ENCODE results near the gene NBDY.

NBDY gene

DNA sequence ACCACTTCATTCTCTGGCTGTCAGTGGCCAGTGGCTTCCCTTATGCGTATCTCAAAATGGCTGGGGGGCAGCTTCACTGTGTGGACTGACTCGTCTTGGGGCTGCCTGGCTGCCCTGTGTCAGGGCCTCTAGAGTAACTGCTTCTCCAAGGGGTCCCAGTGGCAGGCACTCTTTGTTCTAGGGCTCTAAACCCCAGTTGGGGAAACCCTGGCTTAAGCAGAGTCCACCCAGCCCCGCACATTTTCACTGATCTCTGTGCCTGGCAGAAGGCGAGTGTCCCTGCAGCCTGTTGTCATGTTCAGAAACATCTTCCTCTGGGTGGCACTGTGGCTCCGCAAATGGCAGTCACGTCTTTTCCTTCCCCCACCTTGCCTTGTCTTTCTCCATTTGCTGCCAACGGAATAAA lies 59.7 kb downstream of the NBDY start:
- H3K4me3 ChIP-seq (ENCODE audit: low read depth, low read length): no peak overlapping the region
- no peaks in the 10 kb centered on the region for H3K27me3 ChIP-seq (ENCODE audit: insufficient read depth, low read length)
- peaks cover 6% of the 10 kb centered on the region for H3K4me1 ChIP-seq (ENCODE audit: control insufficient read depth, insufficient read depth, low read length, unreplicated experiment)
- no peak overlapping the region for H2AFZ ChIP-seq (ENCODE audit: low read length, unreplicated experiment)
- no peaks in the 10 kb centered on the region for H3K36me3 ChIP-seq (ENCODE audit: insufficient read depth, low read length)
- no peaks in the 10 kb centered on the region for H3K79me2 ChIP-seq (ENCODE audit: control insufficient read depth, insufficient read depth, low read length, unreplicated experiment)
- H3K27ac ChIP-seq (ENCODE audit: low read depth, low read length): no peak overlapping the region

DNA sequence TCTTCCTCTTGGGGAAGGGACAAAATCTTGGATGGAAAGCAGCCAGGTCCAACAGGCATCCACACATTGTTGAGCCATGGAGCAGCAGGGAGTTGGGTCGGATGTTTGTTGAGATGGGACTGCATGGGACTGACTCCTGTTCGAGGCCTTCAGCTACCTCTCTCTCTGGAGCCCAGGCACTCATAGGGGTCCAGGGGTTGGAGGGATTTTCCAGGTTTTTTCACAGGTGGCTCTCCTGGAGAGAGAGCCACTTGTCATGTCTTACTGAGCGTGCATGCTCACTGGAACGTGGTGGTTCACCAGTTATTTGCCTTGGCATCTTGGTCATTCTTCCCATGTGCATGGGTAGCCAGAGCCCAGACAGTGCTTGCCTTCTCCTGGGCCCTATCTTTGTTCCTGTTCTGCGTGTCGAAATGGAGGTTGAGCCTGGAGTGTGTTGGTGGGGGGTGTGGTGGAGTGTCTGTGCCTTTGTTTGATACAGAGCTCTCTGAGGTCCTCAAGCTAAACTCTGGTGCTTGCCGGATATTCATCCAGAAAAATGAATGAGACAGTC lies 60.6 kb downstream of the NBDY start:
- no peak overlapping the region for H3K27ac ChIP-seq (ENCODE audit: low read depth, low read length)
- no peaks in the 10 kb centered on the region for H3K27me3 ChIP-seq (ENCODE audit: insufficient read depth, low read length)
- peaks cover 8% of the 10 kb centered on the region for H3K4me1 ChIP-seq (ENCODE audit: control insufficient read depth, insufficient read depth, low read length, unreplicated experiment)
- no peaks in the 10 kb centered on the region for H3K79me2 ChIP-seq (ENCODE audit: control insufficient read depth, insufficient read depth, low read length, unreplicated experiment)
- no peaks in the 10 kb centered on the region for H3K36me3 ChIP-seq (ENCODE audit: insufficient read depth, low read length)
- no peak overlapping the region for H2AFZ ChIP-seq (ENCODE audit: low read length, unreplicated experiment)
- no peak overlapping the region for H3K4me3 ChIP-seq (ENCODE audit: low read depth, low read length)

- Histone ChIP-seq H3K79me2 (ENCODE audit: control insufficient read depth, insufficient read depth, low read length, unreplicated experiment) (no peaks in the 10 kb centered on the region), H3K4me1 (ENCODE audit: control insufficient read depth, insufficient read depth, low read length, unreplicated experiment) (peaks cover 8% of the 10 kb centered on the region), H3K27me3 (ENCODE audit: insufficient read depth, low read length) (no peaks in the 10 kb centered on the region), H2AFZ (ENCODE audit: low read length, unreplicated experiment) (no peak overlapping the region), H3K27ac (ENCODE audit: low read depth, low read length) (no peak overlapping the region), H3K36me3 (ENCODE audit: insufficient read depth, low read length) (no peaks in the 10 kb centered on the region), H3K4me3 (ENCODE audit: low read depth, low read length) (no peak overlapping the region)
These were observed 61.7 kb downstream of the NBDY start for GRCh38 chrX:56790778-56791177.

DNA sequence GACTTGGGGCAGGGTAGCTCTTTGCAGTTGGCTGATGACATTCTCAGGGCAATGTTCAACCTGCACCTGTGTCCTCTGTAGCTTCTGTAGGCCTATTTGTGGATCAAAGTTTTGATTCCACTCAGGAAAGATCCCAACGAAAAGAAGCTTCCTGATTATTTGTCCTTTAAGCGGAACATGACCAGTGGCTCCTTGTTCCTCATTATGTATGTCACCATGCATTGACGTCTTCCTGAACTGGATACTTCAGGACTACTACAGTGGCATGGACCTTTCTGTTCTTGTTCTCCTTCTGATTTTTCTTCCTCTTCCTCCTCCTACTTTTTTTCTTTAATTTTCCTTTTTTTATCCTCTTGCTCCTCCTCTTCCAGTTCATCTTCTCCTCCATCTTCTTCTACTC lies 62.4 kb downstream of the NBDY start:
- H3K27ac ChIP-seq (ENCODE audit: low read depth, low read length): no peak overlapping the region
- no peaks in the 10 kb centered on the region for H3K79me2 ChIP-seq (ENCODE audit: control insufficient read depth, insufficient read depth, low read length, unreplicated experiment)
- H3K4me3 ChIP-seq (ENCODE audit: low read depth, low read length): no peak overlapping the region
- H3K36me3 ChIP-seq (ENCODE audit: insufficient read depth, low read length): no peaks in the 10 kb centered on the region
- H2AFZ ChIP-seq (ENCODE audit: low read length, unreplicated experiment): no peak overlapping the region
- peaks cover 8% of the 10 kb centered on the region for H3K4me1 ChIP-seq (ENCODE audit: control insufficient read depth, insufficient read depth, low read length, unreplicated experiment)
- H3K27me3 ChIP-seq (ENCODE audit: insufficient read depth, low read length): no peaks in the 10 kb centered on the region

DNA sequence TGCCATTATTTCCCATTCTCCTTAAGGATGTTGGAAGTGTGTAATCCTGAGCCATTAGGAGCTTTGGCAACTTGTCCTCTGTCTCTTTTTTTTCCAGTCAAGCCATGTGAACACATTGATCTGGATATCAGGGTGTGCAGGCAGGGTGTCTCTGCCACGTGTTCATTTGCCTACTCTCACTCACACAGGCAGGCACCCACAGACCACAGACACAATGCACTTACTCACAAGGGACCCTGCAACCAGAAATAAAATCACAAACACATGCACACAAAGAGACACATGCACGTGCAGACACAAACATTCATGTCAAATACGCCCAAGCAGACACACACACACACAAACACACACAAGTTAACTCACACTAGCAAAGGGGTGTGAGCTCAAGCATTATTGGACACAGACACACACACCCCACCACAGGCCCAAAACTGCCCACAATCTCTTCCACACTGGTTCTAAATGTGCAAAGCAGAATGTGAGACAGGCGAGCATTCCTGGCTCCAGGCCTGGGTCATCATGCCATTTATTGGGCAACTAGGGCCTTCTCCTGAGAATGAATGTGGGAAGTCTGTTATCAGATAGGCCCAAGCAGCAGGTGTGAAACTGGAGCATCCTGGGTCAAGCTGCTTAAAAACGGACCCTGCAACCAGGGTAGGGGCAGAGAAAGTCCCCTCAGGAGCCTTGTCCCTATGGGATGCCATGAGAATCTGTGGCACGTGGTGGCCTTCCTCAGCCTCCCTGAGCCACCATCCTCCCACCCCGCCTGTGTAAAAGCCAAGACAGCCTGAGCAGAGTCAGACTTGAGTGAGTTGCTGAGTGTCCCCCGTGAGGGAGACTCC lies 63.4 kb downstream of the NBDY start:
- Histone ChIP-seq H3K27me3 (ENCODE audit: insufficient read depth, low read length) (no peaks in the 10 kb centered on the region), H3K79me2 (ENCODE audit: control insufficient read depth, insufficient read depth, low read length, unreplicated experiment) (no peaks in the 10 kb centered on the region), H3K27ac (ENCODE audit: low read depth, low read length) (no peak overlapping the region), H3K4me3 (ENCODE audit: low read depth, low read length) (no peak overlapping the region), H3K4me1 (ENCODE audit: control insufficient read depth, insufficient read depth, low read length, unreplicated experiment) (peaks cover 8% of the 10 kb centered on the region), H2AFZ (ENCODE audit: low read length, unreplicated experiment) (no peak overlapping the region), H3K36me3 (ENCODE audit: insufficient read depth, low read length) (no peaks in the 10 kb centered on the region)

GRCh38 chrX:56793112-56793430 lies 64.0 kb downstream of the NBDY start:
- H3K36me3 ChIP-seq (ENCODE audit: insufficient read depth, low read length): no peaks in the 10 kb centered on the region
- no peak overlapping the region for H2AFZ ChIP-seq (ENCODE audit: low read length, unreplicated experiment)
- peaks cover 8% of the 10 kb centered on the region for H3K4me1 ChIP-seq (ENCODE audit: control insufficient read depth, insufficient read depth, low read length, unreplicated experiment)
- no peak overlapping the region for H3K27ac ChIP-seq (ENCODE audit: low read depth, low read length)
- H3K27me3 ChIP-seq (ENCODE audit: insufficient read depth, low read length): no peaks in the 10 kb centered on the region
- no peaks in the 10 kb centered on the region for H3K79me2 ChIP-seq (ENCODE audit: control insufficient read depth, insufficient read depth, low read length, unreplicated experiment)
- no peak overlapping the region for H3K4me3 ChIP-seq (ENCODE audit: low read depth, low read length)

DNA sequence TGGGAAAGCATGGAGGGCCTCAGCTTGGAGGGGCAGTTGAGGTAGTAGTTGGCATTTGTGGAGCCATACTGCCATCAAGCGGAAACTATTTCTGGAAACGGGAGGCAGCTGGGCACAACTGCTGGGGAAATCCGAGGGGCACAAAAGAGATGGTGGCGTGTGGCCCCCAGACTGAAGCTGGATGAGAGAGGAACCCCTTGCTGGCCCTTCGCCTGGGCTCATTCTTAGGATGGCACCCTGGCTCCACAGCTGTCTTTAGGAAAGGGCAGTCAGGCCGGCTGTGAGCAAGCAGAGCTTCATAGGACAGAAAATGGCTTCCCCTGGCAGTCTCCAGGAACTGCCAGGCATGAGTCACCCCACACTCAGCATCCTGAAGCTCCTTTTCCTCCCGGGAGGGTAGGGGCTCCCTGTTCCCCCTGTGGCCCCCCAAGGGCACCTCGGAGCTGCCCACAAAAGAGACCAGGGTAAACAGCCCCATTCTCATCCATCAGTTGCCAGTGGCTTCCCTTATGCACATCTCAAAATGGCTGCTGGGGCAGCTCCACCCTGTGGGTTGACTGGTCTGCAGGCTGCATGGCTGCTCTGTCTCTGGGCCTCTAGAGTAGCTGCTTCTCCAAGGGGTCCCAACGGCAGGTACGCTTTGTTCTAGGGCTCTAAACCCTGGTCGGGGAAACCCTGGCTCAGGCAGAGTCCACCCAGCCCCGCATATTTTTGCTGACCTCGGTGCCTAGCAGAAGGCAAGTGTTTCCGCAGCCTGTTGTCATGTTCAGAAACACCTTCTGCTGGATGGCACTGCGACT lies 64.7 kb downstream of the NBDY start:
- Histone ChIP-seq H3K27me3 (ENCODE audit: insufficient read depth, low read length) (no peaks in the 10 kb centered on the region), H2AFZ (ENCODE audit: low read length, unreplicated experiment) (no peak overlapping the region), H3K4me3 (ENCODE audit: low read depth, low read length) (no peak overlapping the region), H3K36me3 (ENCODE audit: insufficient read depth, low read length) (no peaks in the 10 kb centered on the region), H3K27ac (ENCODE audit: low read depth, low read length) (no peak overlapping the region), H3K4me1 (ENCODE audit: control insufficient read depth, insufficient read depth, low read length, unreplicated experiment) (peaks cover 10% of the 10 kb centered on the region), H3K79me2 (ENCODE audit: control insufficient read depth, insufficient read depth, low read length, unreplicated experiment) (peaks cover 3% of the 10 kb centered on the region)

- H3K4me1 ChIP-seq (ENCODE audit: control insufficient read depth, insufficient read depth, low read length, unreplicated experiment): peaks cover 10% of the 10 kb centered on the region
- no peak overlapping the region for H3K4me3 ChIP-seq (ENCODE audit: low read depth, low read length)
- no peak overlapping the region for H2AFZ ChIP-seq (ENCODE audit: low read length, unreplicated experiment)
- H3K79me2 ChIP-seq (ENCODE audit: control insufficient read depth, insufficient read depth, low read length, unreplicated experiment): peaks cover 3% of the 10 kb centered on the region
- no peak overlapping the region for H3K27ac ChIP-seq (ENCODE audit: low read depth, low read length)
- no peaks in the 10 kb centered on the region for H3K36me3 ChIP-seq (ENCODE audit: insufficient read depth, low read length)
- no peaks in the 10 kb centered on the region for H3K27me3 ChIP-seq (ENCODE audit: insufficient read depth, low read length)
These were observed 65.6 kb downstream of the NBDY start for GRCh38 chrX:56794404-56795230.

GRCh38 chrX:56795309-56795868 lies 66.3 kb downstream of the NBDY start:
- no peaks in the 10 kb centered on the region for H3K36me3 ChIP-seq (ENCODE audit: insufficient read depth, low read length)
- peaks cover 10% of the 10 kb centered on the region for H3K4me1 ChIP-seq (ENCODE audit: control insufficient read depth, insufficient read depth, low read length, unreplicated experiment)
- no peaks in the 10 kb centered on the region for H3K27me3 ChIP-seq (ENCODE audit: insufficient read depth, low read length)
- no peak overlapping the region for H3K27ac ChIP-seq (ENCODE audit: low read depth, low read length)
- H2AFZ ChIP-seq (ENCODE audit: low read length, unreplicated experiment): no peak overlapping the region
- H3K4me3 ChIP-seq (ENCODE audit: low read depth, low read length): no peak overlapping the region
- peaks cover 3% of the 10 kb centered on the region for H3K79me2 ChIP-seq (ENCODE audit: control insufficient read depth, insufficient read depth, low read length, unreplicated experiment)

Measured in ACC112 (cell line).